ENCODE measurements around the gene SPATA3. TPM values are rescaled to one million over a fixed set of nuclear protein-coding genes. Genes with fewer than 3 reads are reported as not detected.

Gene SPATA3
- total and polyA plus RNA-seq, 2 of the 13 experiments (the other 11 are each of a cell fraction or from before 2014, with no cell fraction given) = not detected

GRCh38 chr2:231037731-231038482 lies 42.0 kb downstream of the SPATA3 start (continued):
- TF ChIP-seq POLR2AphosphoS2 (IDR thresholded peaks at IDR 0.05; ENCODE audit: low read depth, low read length) = no peak
- TF ChIP-seq PHF21A (CRISPR knock-in tag; IDR thresholded peaks at IDR 0.05) = no peak
- TF ChIP-seq ZNF7 (CRISPR knock-in tag; IDR thresholded peaks at IDR 0.05) = no peak
- 0 out of 2 replicates have a peak, but pooled peaks have one; percentile 43 for TF ChIP-seq EEA1 (CRISPR knock-in tag; IDR thresholded peaks at IDR 0.05; ENCODE audit: borderline replicate concordance)
- no peak; the same call in 1 of the 2 replicates for TF ChIP-seq ZNF441 (CRISPR knock-in tag; IDR thresholded peaks at IDR 0.05; ENCODE audit: borderline replicate concordance)
- TF ChIP-seq BRCA1 (CRISPR knock-in tag; IDR thresholded peaks at IDR 0.05) = no peak
- peak; percentile 44; the same call in 1 of the 2 replicates for TF ChIP-seq UBTF (CRISPR knock-in tag; IDR thresholded peaks at IDR 0.05)
- TF ChIP-seq ARID4A (CRISPR knock-in tag; IDR thresholded peaks at IDR 0.05; ENCODE audit: borderline replicate concordance) = no peak
- TF ChIP-seq SMYD3 (CRISPR knock-in tag; IDR thresholded peaks at IDR 0.05) = no peak
- TF ChIP-seq ZNF276 (CRISPR knock-in tag; IDR thresholded peaks at IDR 0.05; ENCODE audit: low read depth) = no peak
- TF ChIP-seq HNRNPH1 (optimal IDR thresholded peaks at IDR 0.05; ENCODE audit: low read depth, low read length) = peak; percentile 45
- no peak for TF ChIP-seq HNRNPL (IDR thresholded peaks at IDR 0.05; ENCODE audit: low read depth, low read length)
- no peak for TF ChIP-seq MLLT10 (CRISPR knock-in tag; IDR thresholded peaks at IDR 0.05)
- no peak for TF ChIP-seq MED1 (CRISPR knock-in tag; IDR thresholded peaks at IDR 0.05)
- TF ChIP-seq SCMH1 (CRISPR knock-in tag; IDR thresholded peaks at IDR 0.05; ENCODE audit: borderline replicate concordance) = no peak
- 0 out of 2 replicates have a peak, but pooled peaks have one; percentile 62 for TF ChIP-seq DNMT1 (CRISPR knock-in tag; IDR thresholded peaks at IDR 0.05)
- TF ChIP-seq ZNF333 (CRISPR knock-in tag; IDR thresholded peaks at IDR 0.05; ENCODE audit: borderline replicate concordance) = no peak
- TF ChIP-seq MIER3 (CRISPR knock-in tag; IDR thresholded peaks at IDR 0.05; ENCODE audit: borderline replicate concordance) = no peak
- TF ChIP-seq PLSCR1 (CRISPR knock-in tag; IDR thresholded peaks at IDR 0.05; ENCODE audit: borderline replicate concordance) = no peak
- no peak; the same call in 1 of the 2 replicates for TF ChIP-seq ZNF746 (CRISPR knock-in tag; IDR thresholded peaks at IDR 0.05)
- no peak for TF ChIP-seq ZNF543 (CRISPR knock-in tag; IDR thresholded peaks at IDR 0.05)
